Suprapubic skin (tissue), 4 donors: ENCODE measurements around the gene INHBB. TPM values are rescaled to one million over a fixed set of nuclear protein-coding genes. Genes with fewer than 3 reads are reported as not detected.

ENCODE experiments used
- DNase-seq, 2 donors: peaks; one replicate each; pipeline ENCODE4 v3.0.0-alpha.2; 2019; ENCODE audit warnings: low spot score in 2 of 2
- H3K27ac ChIP-seq: fragments of 200-600 bp; sonication (generic); one replicate; pipeline ENCODE4 v1.5.1; 2019
- H3K27me3 ChIP-seq: fragments of 200-600 bp; sonication (generic); one replicate; pipeline ENCODE4 v1.5.1; 2019
- H3K36me3 ChIP-seq: fragments of 200-600 bp; sonication (generic); one replicate; pipeline ENCODE4 v1.5.1; 2019
- H3K4me1 ChIP-seq: fragments of 200-600 bp; sonication (generic); one replicate; pipeline ENCODE4 v1.5.1; 2019
- H3K4me3 ChIP-seq: fragments of 200-600 bp; sonication (generic); one replicate; pipeline ENCODE4 v1.5.1; 2019; ENCODE audit warnings: mild to moderate bottlenecking
- H3K9me3 ChIP-seq: fragments of 200-600 bp; sonication (generic); one replicate; pipeline ENCODE4 v1.5.1; 2019
- EP300 ChIP-seq: sonication (generic); formaldehyde crosslinking; IDR thresholded peaks from one replicate; pipeline ENCODE4 v1.6.1; 2017; ENCODE audit warnings: antibody characterized with exemption
- POLR2A ChIP-seq, 2 donors: fragments of 450-650 bp; IDR thresholded peaks; one replicate each; pipeline ENCODE4 v1.6.1; 2017; ENCODE audit warnings: antibody characterized with exemption in 2 of 2, mild to moderate bottlenecking in 2 of 2, moderate library complexity in 2 of 2
- POLR2AphosphoS5 ChIP-seq, 3 donors: sonication (generic); formaldehyde crosslinking; IDR thresholded peaks; one replicate each; pipeline ENCODE4 v1.6.1; 2017; ENCODE audit warnings: antibody characterized with exemption in 3 of 3
- WGBS: methylation state at CpG from one replicate; pipeline ENCODE4 v1.1.5; 2018; 5-methylcytosine and 5-hydroxymethylcytosine counted together
- total RNA-seq, 4 donors: library from RNA; depleted of rRNA; stranded (reverse); fragments of >200 nt; gene quantifications; one replicate each; pipeline ENCODE4 v1.1.0, GENCODE V29; 2016
- TF ChIP-seq, protein P1 (sequence below), 2 donors: fragments of 200-600 bp in 1 of 2; fragments of 450-650 bp in 1 of 2; sonication (generic) in 1 of 2; IDR thresholded peaks; one replicate each; pipeline ENCODE4 v1.5.1; 2016 to 2019; ENCODE audit warnings: antibody characterized with exemption in 2 of 2, mild to moderate bottlenecking in 1 of 2, moderate library complexity in 1 of 2

INHBB gene
- total RNA-seq = 10 to 100 TPM; 12.1 to 26.1 (median 18.2) TPM

DNA sequence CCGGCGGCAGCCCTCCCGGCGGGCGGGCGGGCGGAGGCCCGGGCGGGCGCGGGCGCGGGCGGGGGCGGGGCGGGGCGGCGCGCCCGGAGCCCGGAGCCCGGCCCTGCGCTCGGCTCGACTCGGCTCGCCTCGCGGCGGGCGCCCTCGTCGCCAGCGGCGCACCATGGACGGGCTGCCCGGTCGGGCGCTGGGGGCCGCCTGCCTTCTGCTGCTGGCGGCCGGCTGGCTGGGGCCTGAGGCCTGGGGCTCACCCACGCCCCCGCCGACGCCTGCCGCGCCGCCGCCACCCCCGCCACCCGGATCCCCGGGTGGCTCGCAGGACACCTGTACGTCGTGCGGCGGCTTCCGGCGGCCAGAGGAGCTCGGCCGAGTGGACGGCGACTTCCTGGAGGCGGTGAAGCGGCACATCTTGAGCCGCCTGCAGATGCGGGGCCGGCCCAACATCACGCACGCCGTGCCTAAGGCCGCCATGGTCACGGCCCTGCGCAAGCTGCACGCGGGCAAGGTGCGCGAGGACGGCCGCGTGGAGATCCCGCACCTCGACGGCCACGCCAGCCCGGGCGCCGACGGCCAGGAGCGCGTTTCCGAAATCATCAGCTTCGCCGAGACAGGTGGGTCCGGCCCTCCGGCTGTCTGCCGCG is at the start of gene INHBB:
TSS of gene INHBB (plus strand) at position 111 of the 641 bp plus-strand sequence. CDS start at position 164, 53 bp downstream.
- Histone ChIP-seq H3K27ac (peak within 1 kb of the TSS; percentile 80), H3K36me3 (peaks cover 20% of the 10 kb centered on the region), H3K4me1 (peaks cover 45% of the 10 kb centered on the region), H3K27me3 (peaks cover 49% of the 10 kb centered on the region), H3K4me3 (peak within 1 kb of the TSS; percentile 77), H3K9me3 (no peaks in the 10 kb centered on the region)
- 0% methylated on average over 6 of the region's 99 CpGs for WGBS
- no peak for DNase-seq
- TF ChIP-seq POLR2A (IDR thresholded peaks at IDR 0.05) (no peak), POLR2AphosphoS5 (IDR thresholded peaks at IDR 0.05) (no peak)

DNA sequence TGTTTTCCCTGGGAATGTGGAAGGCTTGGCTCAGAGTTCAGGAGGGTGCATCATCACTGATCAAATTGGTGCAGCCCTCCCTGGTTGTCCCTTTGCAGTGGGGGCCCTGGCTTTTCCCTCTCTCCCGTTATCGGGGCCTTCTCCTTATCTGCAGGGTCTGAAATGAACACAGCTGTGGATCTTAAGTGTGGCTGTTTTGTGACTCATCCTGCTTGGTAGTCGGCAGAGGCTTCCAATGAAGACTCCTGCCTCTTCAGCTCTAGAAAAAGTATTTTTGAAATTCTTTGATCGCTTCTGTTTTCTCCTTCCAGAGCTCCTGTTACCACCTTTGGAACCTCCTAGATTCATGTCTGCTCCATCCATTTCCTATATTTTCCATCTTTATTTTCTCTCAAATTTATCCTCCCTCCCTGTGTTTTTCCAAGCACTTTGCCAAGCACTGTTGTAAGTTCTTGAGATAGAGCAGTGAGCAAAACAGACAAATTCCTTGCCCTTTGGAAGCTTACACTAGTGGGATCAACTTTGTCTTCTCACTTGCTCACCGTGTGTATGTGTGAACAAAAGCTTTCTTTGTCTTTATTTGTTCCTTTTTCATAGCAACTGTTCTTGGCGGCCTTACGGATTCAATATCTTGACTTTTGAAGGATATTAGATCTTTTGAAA is 47.6 kb upstream of the INHBB start:
- 86% methylated on average over 7 of the region's 7 CpGs for WGBS
- TF ChIP-seq, protein P1, sequence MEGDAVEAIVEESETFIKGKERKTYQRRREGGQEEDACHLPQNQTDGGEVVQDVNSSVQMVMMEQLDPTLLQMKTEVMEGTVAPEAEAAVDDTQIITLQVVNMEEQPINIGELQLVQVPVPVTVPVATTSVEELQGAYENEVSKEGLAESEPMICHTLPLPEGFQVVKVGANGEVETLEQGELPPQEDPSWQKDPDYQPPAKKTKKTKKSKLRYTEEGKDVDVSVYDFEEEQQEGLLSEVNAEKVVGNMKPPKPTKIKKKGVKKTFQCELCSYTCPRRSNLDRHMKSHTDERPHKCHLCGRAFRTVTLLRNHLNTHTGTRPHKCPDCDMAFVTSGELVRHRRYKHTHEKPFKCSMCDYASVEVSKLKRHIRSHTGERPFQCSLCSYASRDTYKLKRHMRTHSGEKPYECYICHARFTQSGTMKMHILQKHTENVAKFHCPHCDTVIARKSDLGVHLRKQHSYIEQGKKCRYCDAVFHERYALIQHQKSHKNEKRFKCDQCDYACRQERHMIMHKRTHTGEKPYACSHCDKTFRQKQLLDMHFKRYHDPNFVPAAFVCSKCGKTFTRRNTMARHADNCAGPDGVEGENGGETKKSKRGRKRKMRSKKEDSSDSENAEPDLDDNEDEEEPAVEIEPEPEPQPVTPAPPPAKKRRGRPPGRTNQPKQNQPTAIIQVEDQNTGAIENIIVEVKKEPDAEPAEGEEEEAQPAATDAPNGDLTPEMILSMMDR (IDR thresholded peaks at IDR 0.05) = no peak
- no peak for TF ChIP-seq EP300
- TF ChIP-seq POLR2AphosphoS5 (IDR thresholded peaks at IDR 0.05) = no peak
- no peak for TF ChIP-seq POLR2A (IDR thresholded peaks at IDR 0.05)
- peaks cover 83% of the 10 kb centered on the region for H3K36me3 ChIP-seq

DNA sequence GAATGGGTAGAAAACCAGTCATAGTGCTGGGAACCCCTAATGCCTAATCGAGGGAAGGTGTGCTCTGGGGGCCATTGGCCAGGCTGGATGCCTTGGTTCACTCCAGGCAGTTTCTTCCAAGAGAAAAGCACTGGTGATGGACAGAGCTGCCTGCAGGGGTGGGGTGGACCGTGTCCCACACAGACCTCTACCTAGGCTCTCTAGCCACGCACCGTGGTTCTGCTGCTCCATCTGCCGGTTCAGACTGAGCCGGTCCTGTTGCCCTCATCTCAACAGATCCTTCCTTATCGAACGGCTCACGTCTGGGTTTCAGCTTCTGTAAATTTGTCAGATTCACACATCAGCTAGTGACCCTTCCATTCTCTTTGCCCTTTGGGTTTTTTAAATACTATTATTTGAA is 46.9 kb upstream of the INHBB start:
- no peak for TF ChIP-seq POLR2AphosphoS5 (IDR thresholded peaks at IDR 0.05)
- no peak for TF ChIP-seq EP300
- TF ChIP-seq, protein P1 (IDR thresholded peaks at IDR 0.05) = no peak
- no peak for TF ChIP-seq POLR2A (IDR thresholded peaks at IDR 0.05)
- Histone ChIP-seq H3K27me3 (no peaks in the 10 kb centered on the region), H3K27ac (no peak overlapping the region), H3K9me3 (no peaks in the 10 kb centered on the region), H3K36me3 (peaks cover 82% of the 10 kb centered on the region), H3K4me3 (no peak overlapping the region), H3K4me1 (no peaks in the 10 kb centered on the region)
- WGBS = 96% methylated on average over 9 of the region's 9 CpGs
- no peak for DNase-seq

More for the DNA sequence above, 47.6 kb upstream of the INHBB start:
- H3K9me3 ChIP-seq = no peaks in the 10 kb centered on the region
- H3K27ac ChIP-seq = no peak overlapping the region
- H3K4me3 ChIP-seq = no peak overlapping the region
- no peaks in the 10 kb centered on the region for H3K27me3 ChIP-seq
- no peaks in the 10 kb centered on the region for H3K4me1 ChIP-seq
- no peak for DNase-seq

DNA sequence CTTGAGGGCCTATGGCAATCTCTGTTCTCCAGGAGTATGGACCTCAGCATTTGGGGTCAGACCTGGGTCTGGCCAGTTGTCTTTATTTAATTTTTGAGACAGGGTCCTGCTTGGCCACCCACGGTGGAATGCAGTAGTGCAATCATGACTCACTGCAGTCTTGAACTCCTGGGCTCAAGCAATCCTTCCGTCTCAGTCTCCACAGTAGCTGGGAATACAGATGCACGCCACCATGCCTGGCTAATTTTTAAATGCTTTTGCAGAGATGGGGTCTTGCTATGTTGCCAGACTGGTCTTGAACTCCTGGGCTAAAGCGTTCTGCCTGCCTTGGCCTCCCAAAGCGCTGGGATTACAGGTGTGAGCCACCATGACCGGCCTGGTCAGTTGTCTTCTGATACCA is 46.4 kb upstream of the INHBB start:
- TF ChIP-seq POLR2A (IDR thresholded peaks at IDR 0.05) (no peak), EP300 (no peak)
- TF ChIP-seq, protein P1 (IDR thresholded peaks at IDR 0.05) = no peak

DNA sequence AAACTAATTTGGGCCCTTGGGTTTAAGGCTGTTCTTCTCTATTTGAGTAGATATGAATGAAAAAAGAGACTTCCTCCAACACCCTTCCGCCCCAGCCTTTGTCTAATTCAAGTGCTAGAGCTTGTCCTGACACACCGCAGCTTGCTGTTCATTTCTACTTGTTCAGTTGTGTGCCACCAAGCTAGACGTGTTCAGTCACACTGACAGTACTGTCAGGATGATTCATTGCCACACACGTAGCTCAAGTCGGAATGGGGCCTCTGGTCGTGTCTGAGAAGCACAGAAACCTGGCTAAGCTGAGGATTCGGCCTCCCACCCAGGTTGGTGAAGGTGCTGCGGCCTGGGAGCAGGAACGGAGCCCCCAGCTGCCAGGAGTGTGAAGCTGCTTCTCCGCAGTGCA is 45.6 kb upstream of the INHBB start:
- 78% methylated on average over 10 of the region's 10 CpGs for whole genome bisulfite sequencing
- no peak for DNase-seq
- H3K4me1 ChIP-seq = no peaks in the 10 kb centered on the region
- H3K36me3 ChIP-seq = peaks cover 70% of the 10 kb centered on the region
- H3K9me3 ChIP-seq = no peaks in the 10 kb centered on the region
- H3K27ac ChIP-seq = no peak overlapping the region
- TF ChIP-seq EP300 (no peak), POLR2A (IDR thresholded peaks at IDR 0.05) (no peak), POLR2AphosphoS5 (IDR thresholded peaks at IDR 0.05) (no peak)
- TF ChIP-seq, protein P1 (IDR thresholded peaks at IDR 0.05) = no peak
- H3K27me3 ChIP-seq = no peaks in the 10 kb centered on the region
- H3K4me3 ChIP-seq = no peak overlapping the region

More for the DNA sequence above, 46.4 kb upstream of the INHBB start:
- H3K36me3 ChIP-seq = peaks cover 76% of the 10 kb centered on the region
- DNase-seq = no peak
- no peak overlapping the region for H3K27ac ChIP-seq
- no peaks in the 10 kb centered on the region for H3K4me1 ChIP-seq
- H3K27me3 ChIP-seq = no peaks in the 10 kb centered on the region
- 98% methylated on average over 6 of the region's 6 CpGs for WGBS
- no peak overlapping the region for H3K4me3 ChIP-seq
- no peaks in the 10 kb centered on the region for H3K9me3 ChIP-seq
